Activated naive CD4-positive, alpha-beta T cell treated with anti-CD3 and anti-CD28 coated beads, Interleukin-2, amount 50 U/mL, for 72 hours (primary cell): ENCODE results near the gene ADCY3. TPM values are rescaled to one million over a fixed set of nuclear protein-coding genes. Genes with fewer than 3 reads are reported as not detected.
"Not testable (repeated sequence)": the region's sequence is repeated elsewhere in the genome, so short reads cannot be mapped to it uniquely, and the experiment has no call there.

ENCODE experiments used
- ATAC-seq, 2 donors: fragments of 150-1000 bp; cut with Tn5 transposase; 2 replicates each; pipeline ENCODE4 v1.10.0; 2021; ENCODE audit warnings: mild to moderate bottlenecking in 2 of 2, moderate library complexity in 2 of 2
- DNase-seq, 2 donors: peaks; one replicate each; pipeline ENCODE4 v3.0.0; 2021 to 2022; ENCODE audit warnings: low spot score in 2 of 2
- H3K27ac Mint-ChIP-seq, 2 donors: one replicate each; pipeline ENCODE4 v1.8.0; 2022; ENCODE audit warnings: mild to moderate bottlenecking in 2 of 2, mixed read lengths in 2 of 2
- H3K36me3 Mint-ChIP-seq, 2 donors: one replicate each; pipeline ENCODE4 v1.8.0; 2022; ENCODE audit warnings: mixed read lengths in 2 of 2
- H3K9me3 Mint-ChIP-seq, 2 donors: one replicate each; pipeline ENCODE4 v1.8.0; 2022; ENCODE audit warnings: mixed read lengths in 2 of 2
- total RNA-seq, 2 donors: library from RNA; stranded (reverse); gene quantifications; one replicate each; pipeline ENCODE4 v1.2.3, GENCODE V29; 2022

The ADCY3 gene
- total RNA-seq, 2 donors from 2014 or later, result 15.8 to 51.4 TPM

- H3K27ac Mint-ChIP-seq, result peak overlapping the region; percentile 4 to 81
- ATAC-seq, result not testable (repeated sequence)
These were observed 84.6 kb downstream of the ADCY3 start for GRCh38 chr2:24835411-24835810.

GRCh38 chr2:24834733-24835395 lies 85.2 kb downstream of the ADCY3 start:
- Mint-ChIP-seq H3K36me3 (peaks cover 0 to 23% of the 10 kb centered on the region in 2 donors), H3K9me3 (no peaks in the 10 kb centered on the region), H3K27ac (peak overlapping the region in 1 of 2 donors; percentile 81)
- DNase-seq (no peak), ATAC-seq (no peak)

More at GRCh38 chr2:24835411-24835810, 84.6 kb downstream of the ADCY3 start:
- H3K36me3 Mint-ChIP-seq, result peaks cover 0 to 23% of the 10 kb centered on the region in 2 donors
- not testable (repeated sequence) for DNase-seq, H3K9me3 Mint-ChIP-seq

GRCh38 chr2:24833821-24834732 lies 86.0 kb downstream of the ADCY3 start:
- ATAC-seq (peak in 1 of 2 donors; percentile 8), DNase-seq (no peak)
- Mint-ChIP-seq H3K36me3 (peaks cover 0 to 23% of the 10 kb centered on the region in 2 donors), H3K27ac (no peak overlapping the region), H3K9me3 (no peaks in the 10 kb centered on the region)

- peak overlapping the region; percentile 8 to 9 for H3K27ac Mint-ChIP-seq
- no peak for DNase-seq
- no peaks in the 10 kb centered on the region for H3K9me3 Mint-ChIP-seq
- no peak for ATAC-seq
- peaks cover 0 to 23% of the 10 kb centered on the region in 2 donors for H3K36me3 Mint-ChIP-seq
These were observed 86.9 kb downstream of the ADCY3 start for GRCh38 chr2:24832931-24833701.

- Mint-ChIP-seq H3K9me3 (no peaks in the 10 kb centered on the region), H3K27ac (peak overlapping the region; percentile 9 to 56), H3K36me3 (peaks cover 0 to 23% of the 10 kb centered on the region in 2 donors)
- ATAC-seq (no peak), DNase-seq (no peak)
These were observed 87.5 kb downstream of the ADCY3 start for GRCh38 chr2:24832521-24832920.

GRCh38 chr2:24832073-24832461 lies 88.0 kb downstream of the ADCY3 start:
- peak overlapping the region in 1 of 2 donors; percentile 56 for H3K27ac Mint-ChIP-seq
- DNase-seq (no peak), ATAC-seq (no peak)
- H3K9me3 Mint-ChIP-seq, result no peaks in the 10 kb centered on the region
- H3K36me3 Mint-ChIP-seq, result peaks cover 0 to 23% of the 10 kb centered on the region in 2 donors

- no peak for ATAC-seq
- H3K27ac Mint-ChIP-seq, result peak overlapping the region in 1 of 2 donors; percentile 41
- peaks cover 0 to 23% of the 10 kb centered on the region in 2 donors for H3K36me3 Mint-ChIP-seq
- no peaks in the 10 kb centered on the region for H3K9me3 Mint-ChIP-seq
- DNase-seq, result no peak
These were observed 88.6 kb downstream of the ADCY3 start for GRCh38 chr2:24831221-24832072.

GRCh38 chr2:24830786-24831185 lies 89.3 kb downstream of the ADCY3 start:
- H3K36me3 Mint-ChIP-seq, result peaks cover 0 to 20% of the 10 kb centered on the region in 2 donors

GRCh38 chr2:24830351-24830750 lies 89.7 kb downstream of the ADCY3 start:
- Mint-ChIP-seq H3K9me3 (no peaks in the 10 kb centered on the region), H3K36me3 (peaks cover 0 to 23% of the 10 kb centered on the region in 2 donors), H3K27ac (no peak overlapping the region)
- ATAC-seq (no peak), DNase-seq (no peak)

More at GRCh38 chr2:24830786-24831185, 89.3 kb downstream of the ADCY3 start:
- DNase-seq, result no peak
- Mint-ChIP-seq H3K9me3 (no peaks in the 10 kb centered on the region), H3K27ac (no peak overlapping the region)
- no peak for ATAC-seq

GRCh38 chr2:24828238-24828996 lies 91.6 kb downstream of the ADCY3 start:
- H3K36me3 Mint-ChIP-seq, result peaks cover 0 to 21% of the 10 kb centered on the region in 2 donors
- DNase-seq, result no peak
- peak overlapping the region; percentile 27 to 50 for H3K27ac Mint-ChIP-seq
- no peaks in the 10 kb centered on the region for H3K9me3 Mint-ChIP-seq
- no peak for ATAC-seq

GRCh38 chr2:24827321-24828237 lies 92.5 kb downstream of the ADCY3 start:
- Mint-ChIP-seq H3K27ac (peak overlapping the region; percentile 27 to 84), H3K36me3 (peaks cover under 1 to 26% of the 10 kb centered on the region in 2 donors), H3K9me3 (no peaks in the 10 kb centered on the region)
- ATAC-seq, result peak; percentile 81 to 90
- peak; percentile 67 to 74 for DNase-seq

- no peak for ATAC-seq
These were observed 93.3 kb downstream of the ADCY3 start for GRCh38 chr2:24826773-24827145.

GRCh38 chr2:24825883-24826772 lies 93.9 kb downstream of the ADCY3 start:
- peaks cover 11 to 28% of the 10 kb centered on the region in 2 donors for H3K36me3 Mint-ChIP-seq
- peak overlapping the region in 1 of 2 donors; percentile 93 for H3K27ac Mint-ChIP-seq
- DNase-seq (no peak), ATAC-seq (peak in 1 of 2 donors; percentile 54)
- no peaks in the 10 kb centered on the region for H3K9me3 Mint-ChIP-seq

More at GRCh38 chr2:24826773-24827145, 93.3 kb downstream of the ADCY3 start:
- Mint-ChIP-seq H3K36me3 (peaks cover 6 to 26% of the 10 kb centered on the region in 2 donors), H3K27ac (peak overlapping the region in 1 of 2 donors; percentile 84), H3K9me3 (no peaks in the 10 kb centered on the region)
- DNase-seq, result no peak
